ENCODE data around the gene RBM8A. TPM values are rescaled to one million over a fixed set of nuclear protein-coding genes. Genes with fewer than 3 reads are reported as not detected.
A peak's percentile ranks its signal among the peaks of the same experiment; 100 is the strongest.

Gene RBM8A
- polyA plus RNA-seq, 3 donors = 91.5 to 171 (median 115) TPM

- H4K20me1 ChIP-seq (ENCODE audit: insufficient read depth, low read length) = no peaks in the 10 kb centered on the region
- H3K79me2 ChIP-seq (ENCODE audit: insufficient read depth, low read length) = peaks cover 13% of the 10 kb centered on the region
- peaks cover 27 to 39% of the 10 kb centered on the region in 2 donors for H3K4me1 ChIP-seq (ENCODE audit: control insufficient read depth in 1 of 2, insufficient read depth in 2 of 2, low read length in 2 of 2)
- H3K27me3 ChIP-seq (ENCODE audit: control insufficient read depth in 2 of 2, insufficient read depth in 2 of 2, low read length in 2 of 2) = no peaks in the 10 kb centered on the region
- peak within 1 kb of the TSS; percentile 91 for H2AFZ ChIP-seq (ENCODE audit: insufficient read depth, low read depth, low read length, poor library complexity, severe bottlenecking)
- H3K9me3 ChIP-seq (replicated peaks in 1 of 2; ENCODE audit: control insufficient read depth in 1 of 2, insufficient read depth in 1 of 2, low read length in 2 of 2) = no peaks in the 10 kb centered on the region
- H3K9ac ChIP-seq (ENCODE audit: insufficient read depth, low read length, poor library complexity, severe bottlenecking) = peak within 1 kb of the TSS; percentile 84
- H3K27ac Mint-ChIP-seq = peak within 1 kb of the TSS; percentile 89 to 97 (median 96)
- peak within 1 kb of the TSS; percentile 74 to 82 for H3K27ac ChIP-seq (ENCODE audit: low read depth in 1 of 2, low read length in 2 of 2)
- peak within 1 kb of the TSS; percentile 88 to 93 for H3K4me3 Mint-ChIP-seq
- intact Hi-C loops (cut with micrococcal nuclease) = loop anchor here (2.0 to 5.0 kb wide), 4 partner anchors 38 to 61 kb away; partner anchors contain the start of genes ANKRD34A (in 1 of the 2), PIAS3 (in 1 of the 2) and POLR3GL (in 1 of the 2)
- DNase-seq = peak; percentile 95 to 98 (median 95)
- H3K27me3 Mint-ChIP-seq (ENCODE audit: low read depth in 3 of 3) = peaks cover 0 to 3% (median 3%) of the 10 kb centered on the region in 3 donors
- TF ChIP-seq CTCF (IDR thresholded peaks at IDR 0.05) = no peak
- H3K36me3 ChIP-seq (replicated peaks in 1 of 2; ENCODE audit: control insufficient read depth in 1 of 2, insufficient read depth in 2 of 2, low read length in 2 of 2) = peaks cover 16 to 38% of the 10 kb centered on the region in 2 donors
- peaks cover 41% of the 10 kb centered on the region for H3K4me1 Mint-ChIP-seq
- under 1% methylated on average over 45 of the region's 51 CpGs for WGBS (ENCODE audit: insufficient coverage)
- H3K9me3 Mint-ChIP-seq = no peaks in the 10 kb centered on the region
- peak within 1 kb of the TSS; percentile 88 for H3K4me2 ChIP-seq (replicated peaks; ENCODE audit: extremely low read depth, low read length, poor library complexity, severe bottlenecking)
- H3K36me3 Mint-ChIP-seq = peaks cover 30 to 44% of the 10 kb centered on the region in 2 donors
- H3K4me3 ChIP-seq (replicated peaks in 1 of 3; ENCODE audit: low read depth in 2 of 3, low read length in 3 of 3) = peak within 1 kb of the TSS; percentile 70 to 98 (median 88)
Measured at GRCh38 chr1:145918144-145918991, 8.9 kb downstream of the RBM8A start, which contains the start of gene PEX11B. TSS of gene PEX11B (minus strand) at chr1:145918717. CDS start at chr1:145918688, 29 bp downstream.

- peak overlapping the region in 1 of 2 donors; percentile 82 for H3K27ac ChIP-seq (ENCODE audit: low read depth in 1 of 2, low read length in 2 of 2)
- WGBS (ENCODE audit: insufficient coverage) = 100% methylated on average over 2 of the region's 5 CpGs
- intact Hi-C loops (cut with micrococcal nuclease) = loop anchor here (5.0 kb wide), 3 partner anchors 45 to 60 kb away; partner anchors contain the start of genes ANKRD34A (in 1 of the 2), PIAS3 (in 1 of the 2) and POLR3GL (in 1 of the 2)
Measured at GRCh38 chr1:145917595-145917994, 9.7 kb downstream of the RBM8A start.

More at GRCh38 chr1:145917595-145917994, 9.7 kb downstream of the RBM8A start:
- peaks cover 32 to 46% of the 10 kb centered on the region in 2 donors for H3K36me3 Mint-ChIP-seq
- H3K9me3 Mint-ChIP-seq = no peaks in the 10 kb centered on the region
- peaks cover 18 to 42% of the 10 kb centered on the region in 2 donors for H3K36me3 ChIP-seq (replicated peaks in 1 of 2; ENCODE audit: control insufficient read depth in 1 of 2, insufficient read depth in 2 of 2, low read length in 2 of 2)
- H2AFZ ChIP-seq (ENCODE audit: insufficient read depth, low read depth, low read length, poor library complexity, severe bottlenecking) = peak overlapping the region; percentile 91
- H4K20me1 ChIP-seq (ENCODE audit: insufficient read depth, low read length) = no peaks in the 10 kb centered on the region
- H3K9me3 ChIP-seq (replicated peaks in 1 of 2; ENCODE audit: control insufficient read depth in 1 of 2, insufficient read depth in 1 of 2, low read length in 2 of 2) = no peaks in the 10 kb centered on the region
- peaks cover 36% of the 10 kb centered on the region for H3K4me1 Mint-ChIP-seq
- H3K9ac ChIP-seq (ENCODE audit: insufficient read depth, low read length, poor library complexity, severe bottlenecking) = peak overlapping the region; percentile 84
- DNase-seq = no peak
- H3K4me1 ChIP-seq (ENCODE audit: control insufficient read depth in 1 of 2, insufficient read depth in 2 of 2, low read length in 2 of 2) = peaks cover 22 to 32% of the 10 kb centered on the region in 2 donors
- H3K27me3 ChIP-seq (ENCODE audit: control insufficient read depth in 2 of 2, insufficient read depth in 2 of 2, low read length in 2 of 2) = no peaks in the 10 kb centered on the region
- H3K4me2 ChIP-seq (replicated peaks; ENCODE audit: extremely low read depth, low read length, poor library complexity, severe bottlenecking) = peak overlapping the region; percentile 88
- TF ChIP-seq CTCF (IDR thresholded peaks at IDR 0.05) = no peak
- peaks cover 13% of the 10 kb centered on the region for H3K79me2 ChIP-seq (ENCODE audit: insufficient read depth, low read length)
- peak overlapping the region; percentile 89 to 97 (median 96) for H3K27ac Mint-ChIP-seq
- H3K27me3 Mint-ChIP-seq (ENCODE audit: low read depth in 3 of 3) = peaks cover 0 to 3% (median 3%) of the 10 kb centered on the region in 3 donors
- H3K4me3 ChIP-seq (replicated peaks in 1 of 3; ENCODE audit: low read depth in 2 of 3, low read length in 3 of 3) = peak overlapping the region; percentile 70 to 98 (median 88)
- H3K4me3 Mint-ChIP-seq = peak overlapping the region; percentile 88 to 93
